A549 (cell line): ENCODE data around the gene NOSIP. TPM values are rescaled to one million over a fixed set of nuclear protein-coding genes. Genes with fewer than 3 reads are reported as not detected.

ENCODE experiments used
- ATAC-seq, 2 experiments: fragments of 200-7000 bp in 1 of 2; fragments of >200 bp in 1 of 2; cut with Nextera tagmentation in 1 of 2; cut with Tn5 transposase in 1 of 2; 3 replicates each; pipeline versions ENCODE4 v1.8.0 to v1.9.1; 2018 to 2020; ENCODE audit warnings: mild to moderate bottlenecking in 1 of 2, moderate library complexity in 1 of 2
- CTCF ChIA-PET: fragments of 300-600 bp; sonication (Branson Sonifier 250); formaldehyde crosslinking; extraction: SDS; loops from one replicate; lab custom pipeline; 2021; ENCODE audit warnings: antibody characterized with exemption, inconsistent platforms; lab: Yijun Ruan, JAX
- POLR2A ChIA-PET: fragments of 350-600 bp; formaldehyde crosslinking; extraction: SDS; loops from one replicate; lab custom pipeline; 2021; ENCODE audit warnings: antibody characterized with exemption, inconsistent platforms; lab: Yijun Ruan, JAX
- DNase-seq, 2 experiments: peaks; one replicate each; pipeline versions ENCODE4 v3.0.0 to v3.0.0-alpha.2; 2011 to 2016; ENCODE audit warnings: low read depth in 1 of 2, low spot score in 1 of 2
- FAIRE-seq: peaks from 2 replicates; lab custom pipeline; 2011; peaks lifted over from hg19 to GRCh38; lab: Jason Lieb, UNC
- H3K27ac ChIP-seq, 2 experiments: fragments of >200 bp; sonication (Bioruptor Twin); formaldehyde crosslinking; 3 replicates each; pipeline ENCODE4 v1.5.1; 2016 to 2017
- H3K4me1 ChIP-seq: fragments of >200 bp; sonication (Bioruptor Twin); formaldehyde crosslinking; 3 replicates; pipeline ENCODE4 v1.6.1; 2016
- H3K4me2 ChIP-seq: fragments of >200 bp; sonication (Bioruptor Twin); formaldehyde crosslinking; 3 replicates; pipeline ENCODE4 v1.6.1; 2016
- H3K4me3 ChIP-seq: fragments of >200 bp; sonication (Bioruptor Twin); formaldehyde crosslinking; 3 replicates; pipeline ENCODE4 v1.5.1; 2016
- H3K9me3 ChIP-seq: fragments of >200 bp; sonication (Bioruptor Twin); formaldehyde crosslinking; 3 replicates; pipeline ENCODE4 v1.6.1; 2016
- BCL3 ChIP-seq: fragments of >200 bp; sonication (Bioruptor Twin); formaldehyde crosslinking; IDR thresholded peaks from 3 replicates; pipeline ENCODE4 v1.6.1; 2016
- BHLHE40 ChIP-seq: IDR thresholded peaks from 2 replicates; pipeline ENCODE4 v1.6.1; 2012; ENCODE audit warnings: low read depth, low read length, inconsistent platforms
- CBX8 ChIP-seq: fragments of 200-600 bp; sonication (generic); IDR thresholded peaks from 2 replicates; pipeline ENCODE4 v1.6.1; 2016
- CHD2 ChIP-seq: fragments of 150-350 bp; IDR thresholded peaks from 2 replicates; pipeline ENCODE4 v1.6.1; 2014; ENCODE audit warnings: low read length; ENCODE audit not compliant: partially characterized antibody
- CHD4 ChIP-seq: fragments of 200-600 bp; sonication (generic); IDR thresholded peaks from 2 replicates; pipeline ENCODE4 v1.6.1; 2016; ENCODE audit warnings: antibody characterized with exemption, mild to moderate bottlenecking, borderline replicate concordance
- CTCF ChIP-seq: fragments of >200 bp; sonication (Bioruptor Twin); formaldehyde crosslinking; IDR thresholded peaks from 3 replicates; pipeline ENCODE4 v1.5.1; 2016
- E2F6 ChIP-seq: IDR thresholded peaks from 2 replicates; pipeline ENCODE4 v1.6.1; 2012; ENCODE audit warnings: low read depth, borderline replicate concordance
- FOSL2 ChIP-seq, 2 experiments: fragments of 450-650 bp in 1 of 2; fragments of >200 bp in 1 of 2; sonication (Bioruptor Twin) in 1 of 2; formaldehyde crosslinking; IDR thresholded peaks; 2 replicates each; pipeline versions ENCODE4 v1.5.0 to v1.6.1; 2016 to 2020; ENCODE audit warnings: mild to moderate bottlenecking in 1 of 2, moderate library complexity in 1 of 2
- MAX ChIP-seq: IDR thresholded peaks from 2 replicates; pipeline ENCODE4 v1.6.1; 2012
- MAZ ChIP-seq: fragments of 150-350 bp; IDR thresholded peaks from 2 replicates; pipeline ENCODE4 v1.6.1; 2014; ENCODE audit warnings: antibody characterized with exemption, low read depth, low read length, borderline replicate concordance
- MYC ChIP-seq: IDR thresholded peaks from 2 replicates; pipeline ENCODE4 v1.6.1; 2012; ENCODE audit warnings: mild to moderate bottlenecking, inconsistent platforms, low read length, improper control_type of control experiment, borderline replicate concordance
- NPAS2 ChIP-seq: fragments of 250-450 bp; sonication (Bioruptor Pico); IDR thresholded peaks from 2 replicates; pipeline ENCODE4 v1.8.0; 2022; ENCODE audit warnings: mild to moderate bottlenecking, moderate library complexity, borderline replicate concordance
- PHF8 ChIP-seq: fragments of 200-600 bp; sonication (generic); IDR thresholded peaks from 2 replicates; pipeline ENCODE4 v1.6.1; 2016; ENCODE audit warnings: low read depth, mild to moderate bottlenecking, antibody characterized with exemption, moderate library complexity, borderline replicate concordance
- RAD21 ChIP-seq, 2 experiments: fragments of >200 bp in 1 of 2; sonication (Bioruptor Twin) in 1 of 2; formaldehyde crosslinking in 1 of 2; IDR thresholded peaks in 1 of 2; conservative IDR thresholded peaks in 1 of 2; 2 replicates in 1 of 2; 3 replicates in 1 of 2; pipeline ENCODE4 v1.6.1; 2012 to 2018; ENCODE audit warnings: inconsistent platforms in 1 of 2
- RARB ChIP-seq: fragments of 250-450 bp; sonication (Bioruptor Pico); IDR thresholded peaks from 2 replicates; pipeline ENCODE4 v1.8.0; 2021; ENCODE audit warnings: mild to moderate bottlenecking, moderate library complexity
- TP53 ChIP-seq: fragments of 250-450 bp; sonication (Bioruptor Pico); IDR thresholded peaks from 2 replicates; pipeline ENCODE4 v1.5.0; 2021; ENCODE audit warnings: mild to moderate bottlenecking, moderate library complexity
- USF2 ChIP-seq: fragments of 450-650 bp; IDR thresholded peaks from 2 replicates; pipeline ENCODE4 v1.6.1; 2014; ENCODE audit warnings: antibody characterized with exemption
- WGBS: methylation state at CpG from one replicate; pipeline ENCODE4 v1.1.6; 2017; ENCODE audit errors: missing lambda C conversion rate; 5-methylcytosine and 5-hydroxymethylcytosine counted together
- polyA plus RNA-seq, 4 experiments: library from polyadenylated mRNA; depleted of rRNA in 3 of 4; stranded (reverse); fragments of >200 nt; fragmentation: RNase III in 1 of 4; extraction: RNeasy Plus Mini Kit Qiagen cat#74134 plus additional on column Dnase treatment in 1 of 4; gene quantifications; 2 replicates in 3 of 4; 3 replicates in 1 of 4; pipeline ENCODE4 v1.2.3, GENCODE V29; 2011 to 2017

NOSIP gene
- polyA plus RNA-seq, 2 of the 4 experiments (the other 2 are of a cell fraction) = 49.0 to 101 TPM

GRCh38 chr19:49533551-49534488 is 46.5 kb downstream of the NOSIP start:
- 2% methylated on average over 56 of the region's 87 CpGs for WGBS
- TF ChIP-seq MAX (peak; percentile 93), USF2 (peak; percentile 72), FOSL2 (IDR thresholded peaks at IDR 0.05) (no peak), FOSL2 (CRISPR knock-in tag; IDR thresholded peaks at IDR 0.05) (no peak), E2F6 (peak; percentile 90), CHD4 (no peak), BHLHE40 (peak; percentile 95), CTCF (peak; percentile 49), MYC (peak; percentile 39; the same call in 1 of the 2 replicates)
- FAIRE-seq (no peak), ATAC-seq (peak; percentile 91 to 92), DNase-seq (peak; percentile 79 to 85)
- H3K4me2 ChIP-seq = peak overlapping the region; percentile 96
- ChIA-PET POLR2A (interaction anchor here (0.7 to 1.4 kb wide), 3 partner anchors 38 to 47 kb away, joined by 3 to 6 read pairs (median 3); partner anchors contain the start of genes NOSIP and RPS11), CTCF (interaction anchor here (0.6 to 7.1 kb wide), 12 partner anchors 10 to 142 kb away, joined by 3 to 84 read pairs (median 4); partner anchors contain the start of gene PIH1D1)
- H3K4me1 ChIP-seq = peaks cover 7% of the 10 kb centered on the region; the same call in 1 of the 3 replicates
- H3K4me3 ChIP-seq = peak overlapping the region; percentile 58
- H3K9me3 ChIP-seq = no peaks in the 10 kb centered on the region
- H3K27ac ChIP-seq = peak overlapping the region; percentile 9 to 73; a peak in 3 of 6 replicates

GRCh38 chr19:49530708-49531107 is 49.6 kb downstream of the NOSIP start:
- FAIRE-seq = no peak

More at GRCh38 chr19:49530708-49531107, 49.6 kb downstream of the NOSIP start:
- no peak overlapping the region for H3K27ac ChIP-seq
- TF ChIP-seq CBX8 (no peak), PHF8 (no peak), NPAS2 (CRISPR knock-in tag) (no peak), BCL3 (no peak), TP53 (no peak), MAX (no peak), CHD2 (no peak), BHLHE40 (no peak), RAD21 (conservative IDR thresholded peaks at IDR 0.05 in 1 of 2, IDR thresholded peaks at IDR 0.05 in 1 of 2) (no peak), E2F6 (no peak), RARB (CRISPR knock-in tag) (no peak), MAZ (no peak)
- DNase-seq (no peak), ATAC-seq (no peak)
- H3K4me2 ChIP-seq = no peak overlapping the region
- H3K4me1 ChIP-seq = peaks cover 7% of the 10 kb centered on the region; the same call in 1 of the 3 replicates
- ChIA-PET CTCF (interaction anchor here (0.5 to 3.2 kb wide), 8 partner anchors 10 to 627 kb away, joined by 3 to 25 read pairs (median 4); no protein-coding TSS in a partner anchor), POLR2A (no interaction called here)
- WGBS = 85% methylated on average over 7 of the region's 7 CpGs
- H3K4me3 ChIP-seq = no peak overlapping the region
- H3K9me3 ChIP-seq = no peaks in the 10 kb centered on the region
